Neural progenitor cell (in vitro differentiated cells): ENCODE data around the gene OR51D1.

Experiments
- CTCF ChIP-seq: fragments of 200-600 bp; sonication (generic); IDR thresholded peaks from 2 replicates; pipeline ENCODE4 v1.5.1; 2017; ENCODE audit warnings: antibody characterized with exemption, mild to moderate bottlenecking
- EZH2 ChIP-seq: fragments of 200-600 bp; sonication (generic); IDR thresholded peaks from 2 replicates; pipeline ENCODE4 v1.6.1; 2017; ENCODE audit warnings: antibody characterized with exemption, mild to moderate bottlenecking, moderate library complexity

GRCh38 chr11:4589017-4589416 is 48.3 kb upstream of the OR51D1 start:
- no peak for TF ChIP-seq EZH2
- TF ChIP-seq CTCF: no peak
